HG02884 (cell line): ENCODE results near the gene TMEM117.

Source experiments
- ATAC-seq: cut with Tn5 transposase; IDR thresholded peaks from one replicate; pipeline ENCODE4 v1.9.1; 2021; ENCODE audit warnings: mild to moderate bottlenecking, moderate library complexity; ENCODE audit not compliant: unreplicated experiment

TMEM117 gene

DNA sequence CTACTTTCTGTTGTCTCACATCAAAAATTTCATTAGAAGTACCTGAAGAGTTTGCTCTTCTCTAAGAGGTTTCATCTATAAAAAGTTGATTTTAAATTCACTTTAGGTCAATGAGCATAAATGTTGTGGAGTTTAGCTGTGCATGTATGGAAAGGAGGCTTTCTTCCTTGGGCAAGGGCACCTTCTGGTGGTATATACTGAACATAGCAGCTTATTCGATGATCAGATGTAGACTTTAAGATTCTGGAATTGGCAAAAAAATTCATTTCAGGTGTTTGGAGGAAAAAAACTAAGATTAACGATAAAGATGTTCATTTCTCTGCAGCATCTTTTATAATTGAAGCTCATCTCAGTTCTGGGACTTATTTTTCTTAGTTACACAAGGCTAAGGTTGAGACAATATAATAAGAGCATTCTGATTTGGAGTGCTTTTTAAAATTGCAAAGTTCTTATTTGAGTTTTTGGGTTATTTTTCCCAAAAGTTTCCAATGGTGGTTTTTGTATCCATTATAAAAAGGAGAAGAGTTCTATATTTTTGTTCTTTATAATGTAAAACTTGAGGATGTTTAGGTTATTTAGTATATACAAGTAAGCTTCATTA is 46.8 kb downstream of the TMEM117 start:
- ATAC-seq: peak; percentile 92

DNA sequence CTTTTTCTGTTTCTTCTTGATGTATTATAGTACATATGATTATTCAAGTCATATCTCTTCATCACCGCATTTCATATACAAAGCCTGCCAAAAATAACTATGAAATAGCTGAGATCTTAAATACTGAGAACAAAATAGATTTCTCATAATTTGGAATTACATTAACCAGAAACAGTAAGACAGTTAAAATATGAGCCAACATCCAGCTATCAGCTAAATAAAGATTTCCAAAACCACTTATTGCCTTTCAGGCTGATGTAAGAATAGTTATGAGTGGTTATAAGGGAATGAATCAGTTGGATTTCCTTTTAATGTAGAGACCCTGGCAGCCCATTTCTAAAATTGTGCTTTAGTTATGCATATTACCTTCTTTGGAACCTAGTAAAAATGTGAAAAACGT is 47.4 kb downstream of the TMEM117 start:
- ATAC-seq: no peak

DNA sequence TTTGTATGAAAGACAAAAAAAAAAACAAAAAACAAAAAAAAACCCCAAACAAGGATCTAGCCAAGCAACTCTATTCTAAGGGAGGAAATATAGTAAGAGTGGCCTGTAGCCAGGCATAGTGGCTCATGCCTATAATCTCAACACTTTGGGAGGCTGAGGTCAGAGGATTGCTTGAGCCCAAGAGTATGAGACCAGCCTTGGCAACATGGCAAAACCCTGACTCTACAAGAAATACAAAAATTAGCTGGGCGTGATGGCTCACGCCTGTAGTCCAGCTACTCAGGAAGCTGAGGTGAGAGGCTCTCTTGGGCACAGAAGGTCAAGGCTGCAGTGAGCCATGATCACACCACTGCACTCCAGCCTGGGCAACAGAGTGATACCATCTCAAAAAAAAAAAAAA is 47.9 kb downstream of the TMEM117 start:
- no peak for ATAC-seq

DNA sequence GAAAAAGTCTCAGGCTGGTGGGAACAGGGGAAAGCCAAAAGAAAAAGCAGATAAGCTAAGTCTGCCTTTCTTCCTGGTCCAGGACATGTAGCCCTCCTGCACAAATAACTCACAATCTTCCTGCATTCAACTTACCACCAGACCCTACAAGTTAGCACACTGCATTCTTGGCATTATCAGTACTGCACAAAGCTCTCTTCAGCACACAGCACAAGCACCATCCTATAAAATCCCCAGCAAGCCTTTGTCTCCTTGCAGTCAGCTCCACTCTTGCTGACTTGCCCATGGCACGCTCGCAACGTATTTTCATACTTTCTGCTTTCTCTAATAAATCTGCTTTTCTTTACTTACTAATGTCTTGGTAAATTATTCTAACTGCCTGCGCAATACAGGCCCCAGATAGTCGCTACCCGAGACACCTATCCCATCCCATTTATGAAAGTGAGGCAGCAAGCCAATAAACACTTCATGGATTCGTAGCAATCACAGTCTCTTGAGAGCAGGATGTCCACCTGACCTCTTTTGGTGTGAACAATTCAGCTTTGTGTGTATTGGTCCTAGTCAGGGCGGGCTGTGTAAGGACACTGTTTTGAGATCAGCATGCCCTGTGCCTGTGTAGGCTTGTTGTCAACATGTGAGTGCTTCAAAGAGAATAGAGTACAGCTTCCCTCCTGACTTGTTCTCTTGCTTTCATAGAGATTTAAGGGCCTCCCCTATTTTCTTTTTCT is 49.0 kb downstream of the TMEM117 start:
- no peak for ATAC-seq

DNA sequence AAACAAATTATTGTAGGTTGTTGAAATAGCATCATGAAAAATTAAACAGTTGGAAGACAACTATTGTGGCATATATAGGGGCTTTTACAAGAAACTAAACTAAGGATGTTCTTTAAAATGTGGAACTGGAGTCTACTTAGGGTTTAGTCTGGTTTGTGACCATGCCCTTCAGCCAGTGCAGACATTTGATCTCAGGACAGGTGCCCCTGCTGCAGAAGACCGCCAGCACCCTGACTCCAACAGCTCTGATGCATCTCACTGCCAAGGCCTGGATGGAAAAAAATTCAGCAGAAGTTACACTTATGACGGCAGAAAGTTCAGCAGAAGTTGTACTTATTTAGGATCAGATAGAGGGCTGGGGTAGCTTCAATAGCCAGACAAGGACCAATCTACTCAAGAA is 51.5 kb downstream of the TMEM117 start:
- ATAC-seq: no peak

DNA sequence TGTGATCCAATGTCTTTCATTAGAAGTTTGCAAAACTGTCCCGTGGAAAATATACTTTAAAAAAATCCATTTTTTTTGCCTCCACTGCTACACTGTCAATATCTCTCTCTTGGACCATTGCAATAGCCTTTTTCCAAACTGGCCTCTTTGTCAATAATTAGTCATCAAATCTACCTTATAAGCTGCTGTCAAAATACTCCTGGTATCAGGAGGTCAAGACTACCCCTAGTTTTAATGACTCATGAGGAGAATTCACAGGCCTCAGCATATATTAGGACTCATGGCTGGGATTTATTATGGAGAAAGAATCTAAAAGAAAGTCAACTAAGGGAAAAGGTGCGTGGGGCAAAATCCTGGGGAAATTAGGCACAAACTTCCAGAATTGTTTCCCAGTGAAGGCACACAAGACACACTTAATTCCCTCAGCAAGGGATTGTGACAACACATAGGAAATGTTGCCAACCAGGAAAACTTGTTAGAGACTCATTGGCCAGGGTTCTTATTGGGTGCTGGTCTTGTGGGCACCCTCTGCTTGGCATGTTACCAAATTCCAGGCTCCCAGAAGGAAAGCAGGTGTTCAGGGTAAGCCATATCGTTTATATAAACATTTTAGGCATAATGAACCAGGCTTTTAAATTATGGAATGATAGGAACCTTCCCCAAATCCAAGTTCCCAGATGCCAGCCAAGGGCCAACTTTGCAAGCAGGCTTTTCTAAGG is 56.1 kb downstream of the TMEM117 start:
- ATAC-seq: no peak

DNA sequence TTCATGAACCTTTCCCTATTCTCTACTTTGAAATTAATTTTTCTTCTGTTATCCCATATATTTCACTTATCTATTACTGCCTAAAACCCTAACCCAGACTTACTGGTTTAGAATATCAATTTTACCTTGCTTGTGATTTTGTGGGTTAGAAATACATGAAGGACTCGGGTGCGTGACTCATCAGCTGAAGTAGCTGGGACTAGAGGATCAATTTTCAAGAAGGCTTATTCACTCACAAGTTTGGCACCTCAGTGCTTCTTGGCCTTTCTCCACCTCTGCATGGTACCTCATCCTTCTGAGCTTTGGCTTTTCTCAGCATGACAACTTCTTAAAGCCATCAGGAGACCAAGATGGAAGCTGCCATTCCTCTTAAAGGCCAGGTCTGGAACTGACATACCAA is 57.8 kb downstream of the TMEM117 start:
- ATAC-seq: no peak

DNA sequence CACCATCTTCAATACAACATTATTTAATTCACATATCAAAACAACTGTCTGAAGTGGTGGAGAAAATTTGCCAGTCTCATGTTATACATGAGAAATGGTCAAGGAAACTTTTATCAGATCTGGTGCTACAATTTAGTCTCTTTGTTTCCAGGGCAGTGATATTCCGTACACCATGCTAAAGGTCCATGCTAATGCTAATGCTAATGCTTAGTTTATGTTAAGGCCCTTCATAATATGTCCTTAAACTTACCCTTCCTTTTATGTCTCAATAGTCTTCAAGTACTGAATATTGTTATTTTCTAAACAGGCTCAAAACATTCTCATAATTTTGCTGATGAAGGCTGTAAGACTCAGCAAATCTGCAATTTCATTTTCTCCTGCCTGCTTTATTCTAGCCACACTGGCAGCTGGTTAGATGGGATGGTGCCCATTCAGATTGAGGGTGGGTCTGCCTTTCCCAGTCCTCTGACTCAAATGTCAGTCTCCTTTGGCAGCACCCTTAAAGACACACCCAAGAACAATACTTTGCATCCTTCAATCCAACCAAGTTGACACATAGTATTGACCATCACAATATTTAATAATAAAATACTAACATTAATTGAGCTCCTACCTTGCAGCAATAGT is 59.8 kb downstream of the TMEM117 start:
- no peak for ATAC-seq

DNA sequence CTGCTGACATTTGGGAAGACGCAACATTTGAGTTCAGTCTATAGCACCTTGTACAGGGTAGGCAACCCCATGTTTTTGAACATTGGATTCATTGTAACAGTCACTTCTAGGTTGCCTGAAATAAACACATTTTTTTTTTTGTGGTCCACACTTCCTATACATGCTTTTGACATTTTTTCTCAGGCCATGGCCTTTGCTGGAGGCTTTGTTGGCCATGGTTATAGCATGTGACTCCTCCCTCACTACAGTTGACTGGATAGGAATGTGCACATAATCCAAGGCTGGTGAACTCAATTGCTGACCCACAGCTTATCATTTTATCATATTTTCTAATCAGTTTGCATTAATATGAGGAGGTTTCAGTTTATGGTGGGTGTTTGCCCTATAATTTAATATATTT is 60.6 kb downstream of the TMEM117 start:
- ATAC-seq: no peak

DNA sequence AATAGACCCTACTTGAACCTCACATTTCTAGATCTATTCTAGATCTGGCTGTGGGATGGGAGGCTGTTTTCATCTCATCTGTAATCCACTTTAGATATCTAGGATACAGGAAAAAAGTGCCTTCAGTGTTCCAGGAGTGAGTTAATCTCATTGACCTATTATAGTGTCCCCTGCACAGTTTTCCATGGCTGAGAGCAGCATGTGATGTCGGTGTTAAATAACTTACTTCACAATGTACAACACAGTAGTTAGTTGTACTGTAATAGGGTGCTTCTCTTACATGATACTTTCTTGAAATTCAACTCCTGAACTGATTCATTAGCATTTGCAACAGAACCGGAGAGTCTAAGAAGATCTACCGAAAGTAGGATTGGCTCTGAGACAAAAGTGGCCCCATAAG is 62.6 kb downstream of the TMEM117 start:
- no peak for ATAC-seq

DNA sequence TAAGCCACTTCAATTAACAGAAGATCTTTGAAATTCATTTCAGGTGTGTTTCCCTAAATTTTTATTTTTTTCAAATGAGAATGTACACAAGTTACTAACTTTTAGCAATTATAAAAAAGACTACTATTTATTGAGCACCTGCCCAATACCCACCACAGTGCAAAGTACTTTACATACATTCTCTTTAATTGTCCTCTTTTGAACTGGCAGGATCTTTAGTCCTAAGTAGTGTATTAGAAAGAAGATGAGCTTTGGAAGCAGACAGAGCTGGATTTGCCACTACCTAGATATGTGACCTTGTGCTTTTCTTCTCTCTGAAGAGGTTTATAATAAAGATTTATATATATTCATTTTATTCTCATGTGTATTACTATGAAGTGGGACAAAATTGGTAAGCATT is 63.7 kb downstream of the TMEM117 start:
- no peak for ATAC-seq

DNA sequence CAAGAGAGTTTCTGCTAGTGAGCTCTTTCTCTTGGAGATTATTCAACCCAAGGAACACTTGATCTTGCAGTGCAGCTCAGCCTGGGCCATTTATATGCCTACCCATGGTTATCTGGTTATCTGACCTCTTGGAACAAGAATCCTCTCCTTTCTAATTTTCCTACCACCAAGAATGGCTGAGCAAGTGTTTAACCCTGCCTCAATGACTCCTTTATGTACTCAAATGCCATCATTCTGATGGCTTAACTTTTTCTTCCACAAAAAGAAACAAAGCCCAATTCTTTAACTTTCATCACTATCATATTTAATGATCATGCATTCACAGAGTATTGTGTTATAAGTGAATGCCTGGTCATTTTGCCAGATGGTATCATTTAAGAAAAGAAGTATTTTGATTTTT is 67.8 kb downstream of the TMEM117 start:
- ATAC-seq: no peak

DNA sequence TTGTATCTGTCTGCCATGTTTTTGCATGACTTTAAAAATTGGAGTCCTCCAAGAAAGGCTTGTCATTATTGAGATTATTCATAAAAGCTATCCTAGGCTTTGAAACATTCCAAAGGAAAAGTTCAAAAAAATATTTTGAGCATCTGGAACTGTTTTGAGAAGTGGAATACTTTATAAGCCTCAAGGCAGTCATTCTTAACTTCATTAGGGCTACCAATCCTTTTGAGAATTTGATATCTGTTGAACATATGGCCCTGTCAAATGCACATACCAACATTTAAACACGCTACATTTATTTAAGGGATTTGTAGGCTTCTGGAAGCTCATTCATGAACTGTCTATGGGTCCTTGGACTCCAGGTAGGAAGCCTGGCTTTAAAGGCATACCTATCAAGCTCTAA is 77.0 kb downstream of the TMEM117 start:
- ATAC-seq: no peak

DNA sequence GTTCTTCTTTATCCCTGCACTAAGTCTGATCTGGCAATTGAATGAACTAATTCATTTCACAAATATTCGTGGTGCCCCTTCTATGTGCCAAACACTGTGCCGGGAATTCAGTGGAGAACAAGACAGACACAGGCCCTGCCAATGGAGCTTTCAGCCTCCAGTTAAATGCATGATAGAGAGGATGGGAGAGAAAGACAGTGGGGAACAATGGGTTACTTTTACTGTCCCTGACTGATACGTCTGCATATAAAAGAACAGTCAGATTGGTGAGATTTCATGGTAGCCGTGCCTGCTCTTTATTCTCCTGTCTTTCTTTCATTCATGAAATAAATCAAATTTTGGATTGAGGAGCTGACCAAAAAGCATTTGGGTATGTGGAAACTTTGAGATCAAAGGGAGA is 78.5 kb downstream of the TMEM117 start:
- no peak for ATAC-seq

DNA sequence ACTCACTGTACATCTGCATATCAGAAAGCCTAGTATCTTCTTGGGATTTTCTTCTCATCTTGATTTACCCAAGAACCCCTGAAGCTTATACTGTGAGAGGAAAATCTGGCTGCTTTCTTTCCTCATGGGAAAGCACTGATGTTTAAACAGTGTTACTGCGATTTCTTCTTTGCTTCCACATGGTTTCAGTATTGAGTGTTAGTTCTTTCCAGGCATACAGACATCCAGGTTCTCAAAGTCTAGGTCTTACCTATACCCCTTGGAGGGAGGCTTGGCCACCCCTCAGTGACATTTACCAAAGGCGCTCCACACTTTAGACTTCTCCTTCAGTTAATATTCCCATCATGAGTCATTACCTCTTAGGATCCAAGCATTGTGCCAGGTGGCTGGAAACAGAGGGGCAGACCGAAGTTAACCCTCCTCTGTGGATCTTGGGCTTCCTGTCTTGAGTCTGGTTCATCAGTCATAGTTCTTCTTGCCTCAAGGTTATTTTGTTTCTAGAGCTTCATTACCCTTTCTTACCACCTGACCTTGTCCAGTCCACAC is 79.1 kb downstream of the TMEM117 start:
- no peak for ATAC-seq

DNA sequence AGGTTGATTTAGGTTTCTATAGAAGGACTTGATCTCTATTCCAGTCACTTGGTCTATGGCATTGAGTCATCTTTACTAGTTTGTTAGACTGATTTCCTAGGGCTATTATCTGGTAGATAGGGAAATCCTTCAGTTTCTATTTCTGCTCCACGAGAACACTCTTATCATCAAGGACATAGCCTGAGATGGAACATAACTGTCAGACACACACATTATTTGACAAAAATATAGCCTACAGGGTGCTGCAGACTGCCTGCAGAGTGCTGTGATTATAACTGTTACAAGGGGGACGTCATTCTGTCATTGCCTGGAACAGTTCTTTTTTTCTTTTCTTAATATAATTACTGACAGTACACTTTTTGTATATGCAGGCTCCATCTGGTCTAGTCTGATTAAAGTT is 82.0 kb downstream of the TMEM117 start:
- no peak for ATAC-seq

DNA sequence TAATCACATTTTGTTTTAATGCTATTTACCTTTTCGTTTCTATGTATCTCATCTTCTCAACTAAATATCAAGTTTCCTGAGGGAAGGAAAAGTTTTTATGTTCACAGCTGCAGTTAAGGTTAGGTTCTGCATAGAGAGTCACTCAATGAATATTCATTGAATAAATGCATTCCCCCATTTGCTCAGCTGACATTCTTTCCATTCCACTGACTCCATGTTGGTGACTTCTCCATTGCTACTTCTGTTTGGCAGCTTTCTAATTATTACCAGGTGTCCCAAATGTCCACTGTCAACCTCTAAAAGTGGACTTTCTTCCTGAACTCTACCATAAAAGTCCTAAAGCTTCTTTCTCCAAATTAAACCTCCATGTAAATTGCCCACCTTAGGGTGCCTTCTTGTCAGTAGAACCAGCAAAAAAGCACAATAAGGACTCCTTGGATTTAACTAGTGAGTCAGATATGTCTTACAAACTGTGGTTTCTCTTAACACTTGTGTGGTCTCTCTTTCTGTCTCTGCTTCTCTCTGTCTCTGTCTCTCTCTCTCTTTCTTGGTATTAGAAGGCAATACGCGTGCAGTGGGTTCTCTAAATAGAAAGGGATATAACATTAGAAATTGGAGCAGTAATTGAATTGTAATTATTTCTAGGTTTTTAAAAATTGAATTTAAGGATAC is 85.9 kb downstream of the TMEM117 start:
- ATAC-seq: no peak

DNA sequence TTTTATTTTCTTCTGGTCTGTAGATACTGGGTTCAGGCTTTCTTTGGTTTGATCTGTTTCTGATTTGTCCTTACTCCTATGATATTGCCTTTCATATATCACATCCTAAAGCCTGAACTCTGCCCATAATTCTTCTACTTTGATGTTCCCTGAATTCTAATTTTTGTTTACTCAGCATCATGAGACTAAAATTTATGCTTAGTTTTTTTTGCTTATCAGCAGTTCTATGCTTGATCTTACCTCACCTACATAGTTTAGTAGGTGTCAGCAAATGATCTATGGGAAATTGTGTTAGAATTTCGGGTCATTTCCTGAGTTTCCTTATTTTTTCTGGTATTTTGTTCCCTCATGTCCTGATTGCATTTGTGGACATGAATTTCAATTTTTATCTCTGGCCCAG is 94.2 kb downstream of the TMEM117 start:
- no peak for ATAC-seq

DNA sequence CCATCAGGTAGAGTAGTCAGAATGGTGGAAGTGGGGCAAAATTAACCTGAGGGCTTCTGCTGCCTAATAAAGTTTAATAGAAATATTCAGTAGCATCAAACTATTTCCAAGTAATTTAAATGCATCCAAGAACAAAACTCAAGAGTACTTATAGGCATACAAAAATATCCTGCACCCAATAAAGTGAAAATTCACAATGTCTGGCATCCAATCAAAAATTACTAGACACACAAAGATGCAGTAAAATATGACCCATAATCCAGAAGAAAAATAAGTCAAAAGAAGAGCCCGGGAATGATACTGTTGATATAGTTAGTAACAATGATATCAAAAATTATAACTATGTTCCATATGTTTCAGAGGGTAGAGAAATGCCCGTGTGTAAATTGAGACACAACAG is 95.3 kb downstream of the TMEM117 start:
- no peak for ATAC-seq

DNA sequence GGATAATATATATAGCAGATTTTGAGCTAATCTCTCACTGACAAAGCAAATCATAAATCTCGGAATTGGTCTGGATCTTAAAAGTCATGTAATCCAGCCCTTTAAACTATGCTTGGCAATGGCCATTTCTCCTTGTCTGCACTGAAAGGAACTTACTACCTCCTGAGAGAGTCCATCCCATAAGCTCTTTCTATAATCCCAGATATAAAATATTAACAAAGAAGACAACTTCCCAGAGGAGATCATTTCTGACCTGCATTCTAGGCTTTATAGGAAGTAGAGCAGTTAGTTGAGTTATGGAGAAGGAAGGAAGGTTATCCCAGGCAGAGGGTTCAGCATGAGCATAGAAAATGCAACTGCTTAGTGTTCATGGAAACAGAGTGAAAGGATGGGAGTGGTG is 99.7 kb downstream of the TMEM117 start:
- no peak for ATAC-seq

DNA sequence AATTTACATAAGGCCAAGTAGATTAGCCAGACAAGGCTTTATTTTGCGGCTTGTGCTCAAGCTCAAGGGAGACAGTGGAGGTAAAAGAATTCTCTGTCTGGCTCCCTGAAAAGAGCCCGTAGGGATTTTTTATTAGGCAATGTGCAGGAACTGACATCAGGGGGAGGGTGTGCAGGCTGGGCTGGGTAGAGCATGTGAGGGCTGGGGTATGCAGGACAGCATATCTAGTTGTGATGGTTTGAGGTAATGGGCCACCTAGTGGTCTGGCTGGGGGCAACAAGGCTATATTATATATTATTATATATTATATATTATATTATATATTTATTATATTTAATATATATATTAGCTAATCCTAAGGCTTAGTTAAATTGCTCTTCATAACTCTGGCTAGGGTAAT is 102.1 kb downstream of the TMEM117 start:
- no peak for ATAC-seq
